Stimulated activated CD8-positive, alpha-beta memory T cell treated with anti-CD3 and anti-CD28 coated beads, Interleukin-4, amount 100 ng/mL, for 48 hours (primary cell): Measurements from ENCODE around the gene LDLRAD1.
A peak's percentile ranks its signal among the peaks of the same experiment; 100 is the strongest.
"Not testable (repeated sequence)": the region's sequence is repeated elsewhere in the genome, so short reads cannot be mapped to it uniquely, and the experiment has no call there.

Source experiments
- DNase-seq: peaks from one replicate; pipeline ENCODE4 v3.0.0-alpha.2; 2020

Gene LDLRAD1

GRCh38 chr1:54017979-54018378 is at the start of gene LDLRAD1:
Gene LDLRAD1 (minus strand): TSS chr1:54018186. CDS start chr1:54018112, 74 bp downstream.
- no peak for DNase-seq

- DNase-seq, result no peak
These were observed 46.3 kb upstream of the LDLRAD1 start for GRCh38 chr1:54064299-54064698.

GRCh38 chr1:54054438-54054749 is 36.4 kb upstream of the LDLRAD1 start:
- DNase-seq, result no peak

- DNase-seq, result no peak
These were observed 35.9 kb upstream of the LDLRAD1 start for GRCh38 chr1:54053745-54054437.

- peak; percentile 96 for DNase-seq
These were observed 35.2 kb upstream of the LDLRAD1 start, which contains the start of the genes TCEANC2 and TMEM59 for GRCh38 chr1:54052934-54053744. Gene TCEANC2 (plus strand): TSS chr1:54053608. CDS start chr1:54054423, 815 bp downstream. Gene TMEM59 (minus strand): TSS chr1:54053204. CDS start chr1:54053188, 16 bp downstream.

GRCh38 chr1:54052431-54052933 is 34.5 kb upstream of the LDLRAD1 start:
- peak; percentile 54 for DNase-seq

- DNase-seq, result no peak
These were observed 34.0 kb upstream of the LDLRAD1 start for GRCh38 chr1:54051933-54052430.

- DNase-seq, result not testable (repeated sequence)
These were observed 32.4 kb upstream of the LDLRAD1 start for GRCh38 chr1:54050435-54050834.

- DNase-seq, result no peak
These were observed 29.7 kb upstream of the LDLRAD1 start for GRCh38 chr1:54047384-54048305.

- DNase-seq, result no peak
These were observed 28.8 kb upstream of the LDLRAD1 start for GRCh38 chr1:54046671-54047383.

GRCh38 chr1:54045496-54045895 is 27.5 kb upstream of the LDLRAD1 start:
- DNase-seq, result no peak

GRCh38 chr1:54041806-54042205 is 23.8 kb upstream of the LDLRAD1 start:
- no peak for DNase-seq

GRCh38 chr1:54037476-54037875 is 19.5 kb upstream of the LDLRAD1 start:
- DNase-seq, result no peak

GRCh38 chr1:54028306-54029251 is 10.6 kb upstream of the LDLRAD1 start:
- DNase-seq, result no peak

GRCh38 chr1:54027848-54028247 is 9.9 kb upstream of the LDLRAD1 start:
- DNase-seq, result no peak

GRCh38 chr1:54024811-54025210 is 6.8 kb upstream of the LDLRAD1 start:
- DNase-seq, result not testable (repeated sequence)

- no peak for DNase-seq
These were observed 6.4 kb upstream of the LDLRAD1 start for GRCh38 chr1:54024358-54024757.

GRCh38 chr1:54019562-54020176 is 1.7 kb upstream of the LDLRAD1 start:
- DNase-seq, result not testable (repeated sequence)

GRCh38 chr1:54018635-54019034 is 649 bp upstream of the LDLRAD1 start:
- DNase-seq, result no peak
